ENCODE data around the gene NFKBIE. TPM values are rescaled to one million over a fixed set of nuclear protein-coding genes. Genes with fewer than 3 reads are reported as not detected.

The NFKBIE gene
- total RNA-seq, 2 donors from 2014 or later: 18.9 to 68.6 TPM

- Histone ChIP-seq H3K4me3 (no peak overlapping the region), H3K27me3 (no peaks in the 10 kb centered on the region), H3K4me1 (peaks cover 9% of the 10 kb centered on the region), H3K36me3 (replicated peaks in 1 of 2; ENCODE audit: insufficient read depth in 1 of 2, low read depth in 2 of 2) (no peaks in the 10 kb centered on the region), H3K27ac (no peak overlapping the region), H3K9me3 (no peaks in the 10 kb centered on the region)
- intact Hi-C loops (cut with DNase I): no loop called here
- DNase-seq (peak; percentile 44 to 72 (median 64)), ATAC-seq (peak; percentile 72)
- 7 to 20% methylated on average over 7 of the region's 7 CpGs for whole genome bisulfite sequencing, 2 donors
- TF ChIP-seq POLR2A (IDR thresholded peaks at IDR 0.05): no peak
- TF ChIP-seq, protein P1, sequence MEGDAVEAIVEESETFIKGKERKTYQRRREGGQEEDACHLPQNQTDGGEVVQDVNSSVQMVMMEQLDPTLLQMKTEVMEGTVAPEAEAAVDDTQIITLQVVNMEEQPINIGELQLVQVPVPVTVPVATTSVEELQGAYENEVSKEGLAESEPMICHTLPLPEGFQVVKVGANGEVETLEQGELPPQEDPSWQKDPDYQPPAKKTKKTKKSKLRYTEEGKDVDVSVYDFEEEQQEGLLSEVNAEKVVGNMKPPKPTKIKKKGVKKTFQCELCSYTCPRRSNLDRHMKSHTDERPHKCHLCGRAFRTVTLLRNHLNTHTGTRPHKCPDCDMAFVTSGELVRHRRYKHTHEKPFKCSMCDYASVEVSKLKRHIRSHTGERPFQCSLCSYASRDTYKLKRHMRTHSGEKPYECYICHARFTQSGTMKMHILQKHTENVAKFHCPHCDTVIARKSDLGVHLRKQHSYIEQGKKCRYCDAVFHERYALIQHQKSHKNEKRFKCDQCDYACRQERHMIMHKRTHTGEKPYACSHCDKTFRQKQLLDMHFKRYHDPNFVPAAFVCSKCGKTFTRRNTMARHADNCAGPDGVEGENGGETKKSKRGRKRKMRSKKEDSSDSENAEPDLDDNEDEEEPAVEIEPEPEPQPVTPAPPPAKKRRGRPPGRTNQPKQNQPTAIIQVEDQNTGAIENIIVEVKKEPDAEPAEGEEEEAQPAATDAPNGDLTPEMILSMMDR (IDR thresholded peaks at IDR 0.05): no peak
Measured at GRCh38 chr6:44289726-44290260, 24.4 kb upstream of the NFKBIE start.

DNA sequence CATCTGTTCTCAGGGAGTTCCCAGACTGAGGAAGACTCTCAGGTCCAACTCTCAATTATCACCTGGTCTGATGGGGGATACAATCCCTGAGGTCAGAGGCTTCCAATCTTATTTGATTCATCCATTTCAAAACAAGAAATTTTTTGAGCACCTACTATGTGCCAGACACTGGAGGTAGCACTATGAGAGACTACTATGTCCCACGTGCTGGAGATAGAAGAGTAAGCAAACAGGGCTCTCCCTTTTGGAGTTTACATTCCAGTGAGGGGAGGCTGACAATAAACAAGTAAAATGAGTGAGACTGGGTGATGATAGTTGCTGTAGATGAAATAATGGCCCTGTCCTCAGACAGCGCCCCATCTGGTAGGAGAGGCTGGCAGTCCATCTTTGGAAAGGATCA is 21.4 kb upstream of the NFKBIE start:
- Histone ChIP-seq H3K27me3 (no peaks in the 10 kb centered on the region), H3K4me1 (peaks cover 9% of the 10 kb centered on the region), H3K36me3 (replicated peaks in 1 of 2; ENCODE audit: insufficient read depth in 1 of 2, low read depth in 2 of 2) (no peaks in the 10 kb centered on the region), H3K27ac (no peak overlapping the region), H3K9me3 (no peaks in the 10 kb centered on the region), H3K4me3 (no peak overlapping the region)
- DNase-seq (no peak), ATAC-seq (no peak)
- intact Hi-C loops (cut with DNase I): no loop called here
- TF ChIP-seq, protein P1 (IDR thresholded peaks at IDR 0.05): no peak
- TF ChIP-seq POLR2A (IDR thresholded peaks at IDR 0.05): no peak
- WGBS, 2 donors: 49 to 56% methylated on average over 2 of the region's 2 CpGs

DNA sequence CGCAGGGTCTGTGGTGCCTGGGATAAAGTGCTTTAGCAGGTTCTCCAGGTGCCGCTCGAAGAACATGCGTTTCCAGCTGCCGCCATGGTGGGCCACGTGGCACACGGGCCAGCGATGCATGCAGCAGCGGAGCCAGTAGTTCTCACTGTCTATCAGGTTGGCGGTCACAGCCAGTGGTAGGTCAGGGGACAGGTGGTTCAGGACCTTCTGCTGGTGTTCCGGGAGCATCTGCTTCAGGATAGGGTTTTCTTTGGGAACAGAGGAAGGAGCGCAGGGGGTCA is 20.9 kb upstream of the NFKBIE start:
- 73 to 82% methylated on average over 9 to 11 of the region's 12 CpGs for WGBS, 2 donors
- no peaks in the 10 kb centered on the region for H3K27me3 ChIP-seq
- H3K36me3 ChIP-seq (replicated peaks in 1 of 2; ENCODE audit: insufficient read depth in 1 of 2, low read depth in 2 of 2): no peaks in the 10 kb centered on the region
- intact Hi-C loops (cut with DNase I): no loop called here
- TF ChIP-seq, protein P1 (IDR thresholded peaks at IDR 0.05): no peak
- no peak for TF ChIP-seq POLR2A (IDR thresholded peaks at IDR 0.05)
- H3K27ac ChIP-seq: no peak overlapping the region
- no peak for DNase-seq
- no peak for ATAC-seq
- no peaks in the 10 kb centered on the region for H3K9me3 ChIP-seq
- H3K4me3 ChIP-seq: no peak overlapping the region
- H3K4me1 ChIP-seq: peaks cover 9% of the 10 kb centered on the region

DNA sequence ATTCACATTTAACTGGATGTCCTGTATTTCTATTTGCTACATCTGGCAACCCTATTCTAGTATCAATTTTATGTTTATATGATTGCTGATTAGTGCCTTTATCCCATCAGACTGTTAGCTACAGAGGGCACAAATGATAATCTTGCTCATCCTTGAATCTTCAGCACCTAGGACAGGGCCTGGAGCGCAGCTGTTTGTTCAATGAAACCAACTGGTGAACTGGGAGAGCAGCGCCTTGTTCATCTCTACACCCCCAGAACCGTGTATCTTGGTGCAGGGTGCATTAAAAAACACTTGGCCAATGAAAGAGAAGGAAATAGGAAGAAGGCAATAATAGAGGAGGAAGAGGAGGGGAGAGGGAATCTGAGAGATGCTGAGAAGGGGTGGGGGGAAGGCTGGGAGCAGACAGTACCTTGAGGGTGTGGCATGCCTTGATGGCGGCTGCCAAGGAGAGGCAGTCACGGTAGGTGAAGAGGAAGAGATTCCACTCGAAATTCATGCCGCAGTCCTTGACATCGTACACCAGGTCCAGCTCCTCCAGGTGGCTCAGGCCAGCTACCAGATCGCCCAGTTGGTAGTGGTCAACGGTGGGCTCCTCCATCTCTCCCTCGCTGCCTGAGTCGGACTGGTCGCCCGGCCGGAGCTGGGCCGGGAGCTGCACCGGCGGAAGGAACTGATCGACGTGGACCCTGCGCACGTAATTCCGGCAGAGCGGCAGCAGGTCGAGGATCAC is 20.4 kb upstream of the NFKBIE start:
- Histone ChIP-seq H3K27ac (no peak overlapping the region), H3K27me3 (no peaks in the 10 kb centered on the region), H3K36me3 (replicated peaks in 1 of 2; ENCODE audit: insufficient read depth in 1 of 2, low read depth in 2 of 2) (no peaks in the 10 kb centered on the region), H3K4me3 (no peak overlapping the region), H3K9me3 (no peaks in the 10 kb centered on the region), H3K4me1 (peaks cover 9% of the 10 kb centered on the region)
- ATAC-seq (no peak), DNase-seq (no peak)
- TF ChIP-seq POLR2A (IDR thresholded peaks at IDR 0.05): no peak
- TF ChIP-seq, protein P1 (IDR thresholded peaks at IDR 0.05): no peak
- 63 to 71% methylated on average over 14 to 25 of the region's 25 CpGs for WGBS, 2 donors
- intact Hi-C loops (cut with DNase I): no loop called here

DNA sequence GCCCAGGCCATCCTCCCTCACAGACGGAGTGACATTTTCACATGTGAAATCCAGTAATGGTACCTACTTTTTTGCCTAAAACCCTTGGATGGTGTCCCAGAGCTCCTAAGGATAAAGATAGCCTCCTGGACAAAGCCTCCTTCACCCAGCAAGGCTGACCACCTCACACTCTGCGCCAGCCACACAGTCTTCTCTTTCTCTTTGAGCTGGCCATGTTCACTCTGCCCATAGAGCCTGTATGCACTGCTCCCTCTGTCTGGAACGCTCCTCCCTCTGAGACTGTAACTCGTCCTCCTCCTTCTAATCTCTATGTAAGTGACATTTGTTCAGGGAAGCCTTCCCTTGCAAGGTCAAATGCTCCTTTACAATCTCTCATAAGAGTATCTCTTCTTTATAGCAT is 19.5 kb upstream of the NFKBIE start:
- Histone ChIP-seq H3K27me3 (no peaks in the 10 kb centered on the region), H3K4me3 (no peak overlapping the region), H3K9me3 (no peaks in the 10 kb centered on the region), H3K27ac (no peak overlapping the region), H3K36me3 (replicated peaks in 1 of 2; ENCODE audit: insufficient read depth in 1 of 2, low read depth in 2 of 2) (no peaks in the 10 kb centered on the region), H3K4me1 (peaks cover 5% of the 10 kb centered on the region)
- ATAC-seq (no peak), DNase-seq (no peak)
- intact Hi-C loops (cut with DNase I): no loop called here
- TF ChIP-seq, protein P1 (IDR thresholded peaks at IDR 0.05): no peak
- TF ChIP-seq POLR2A (IDR thresholded peaks at IDR 0.05): no peak
- 46 to 59% methylated on average over 4 of the region's 4 CpGs for WGBS, 2 donors
